Skeletal muscle cell (primary cell): ENCODE measurements around the gene DHRS12.
A peak's percentile ranks its signal among the peaks of the same experiment; 100 is the strongest.

Experiments
- DNase-seq: peaks from one replicate; pipeline ENCODE4 v3.0.0-alpha.2; 2010; ENCODE audit warnings: low read depth
- H3K4me3 ChIP-seq: 2 replicates; pipeline ENCODE4 v1.5.1; 2011; ENCODE audit warnings: low read depth, mild to moderate bottlenecking, control low read depth, low read length, moderate library complexity

DHRS12 gene

DNA sequence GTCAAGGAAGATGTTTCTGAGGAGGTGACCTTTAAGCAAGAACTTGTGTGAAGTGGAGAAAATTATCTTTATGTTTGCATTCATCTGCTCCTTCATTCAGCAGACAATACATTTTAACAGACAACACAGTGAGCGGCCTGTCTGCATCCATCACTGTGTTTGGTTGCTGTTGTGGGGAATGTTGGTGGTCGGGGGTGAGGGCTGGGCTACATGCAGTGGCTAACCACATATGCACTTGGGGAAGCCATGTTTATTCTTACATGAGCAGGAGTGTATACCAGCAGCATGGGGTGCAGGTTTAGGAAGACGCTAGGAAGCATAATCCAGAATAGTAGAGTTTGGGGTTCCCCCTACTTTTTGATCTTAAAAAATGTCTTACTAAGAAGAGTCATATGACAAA lies 66.4 kb downstream of the DHRS12 start:
- no peak for DNase-seq

GRCh38 chr13:51734786-51735185 lies 69.2 kb downstream of the DHRS12 start:
- H3K4me3 ChIP-seq = no peak overlapping the region
- no peak for DNase-seq

More for the DNA sequence above, 66.4 kb downstream of the DHRS12 start:
- no peak overlapping the region for H3K4me3 ChIP-seq

DNA sequence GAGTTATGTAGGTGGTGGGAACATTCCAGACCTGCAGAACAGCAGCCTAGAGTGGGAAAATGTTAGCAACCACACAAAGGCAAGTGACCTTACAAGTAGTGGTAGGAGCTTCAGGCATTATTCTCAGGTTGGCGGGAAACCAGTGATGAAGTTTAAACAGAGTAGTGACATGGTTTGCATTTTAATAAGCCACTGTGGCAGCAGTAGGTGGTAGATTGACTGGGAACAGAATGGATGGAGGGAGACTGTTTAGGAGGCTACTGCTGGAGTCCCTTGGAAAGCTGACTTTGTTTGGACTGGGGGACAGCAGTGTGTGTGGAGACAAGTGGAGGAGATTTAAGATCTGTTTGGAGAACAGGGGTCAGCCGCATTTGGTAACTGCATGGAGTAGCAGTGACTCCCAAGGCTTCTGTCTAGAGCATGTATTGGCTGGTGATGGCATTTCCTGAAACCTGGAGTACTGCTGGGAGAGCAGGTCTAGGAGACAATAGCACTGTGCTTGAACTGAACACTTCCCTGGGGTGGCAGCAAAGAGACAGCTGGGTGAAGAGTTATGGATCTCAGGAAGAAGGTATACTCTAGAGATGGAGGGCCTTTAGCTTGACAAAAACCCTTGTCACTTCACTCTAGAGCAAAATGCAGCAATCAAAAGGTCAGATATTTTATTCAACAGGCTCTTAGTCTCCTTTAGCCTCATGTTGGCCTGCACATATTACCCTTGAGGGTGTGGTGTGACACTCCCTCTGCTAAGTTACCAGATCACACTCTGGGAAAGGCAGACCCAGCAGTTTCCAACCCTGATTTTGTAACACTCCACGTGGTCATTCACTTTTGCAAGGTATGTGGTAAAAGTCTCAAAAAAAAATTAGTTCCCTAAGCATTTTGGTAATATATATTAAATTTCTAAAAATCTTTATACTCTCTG lies 70.3 kb downstream of the DHRS12 start:
- DNase-seq = no peak
- H3K4me3 ChIP-seq = no peak overlapping the region

GRCh38 chr13:51731759-51732158 lies 72.2 kb downstream of the DHRS12 start:
- no peak overlapping the region for H3K4me3 ChIP-seq

GRCh38 chr13:51730927-51731326 lies 73.0 kb downstream of the DHRS12 start:
- H3K4me3 ChIP-seq = no peak overlapping the region
- no peak for DNase-seq

More at GRCh38 chr13:51731759-51732158, 72.2 kb downstream of the DHRS12 start:
- no peak for DNase-seq

- H3K4me3 ChIP-seq = no peak overlapping the region
- DNase-seq = peak; percentile 84
Observed at GRCh38 chr13:51729866-51730553, 74.0 kb downstream of the DHRS12 start.

- peak; percentile 90 for DNase-seq
- no peak overlapping the region for H3K4me3 ChIP-seq
Observed at GRCh38 chr13:51728972-51729371, 75.0 kb downstream of the DHRS12 start.

GRCh38 chr13:51728275-51728673 lies 75.7 kb downstream of the DHRS12 start:
- no peak overlapping the region for H3K4me3 ChIP-seq
- DNase-seq = no peak

- H3K4me3 ChIP-seq = no peak overlapping the region
Observed at GRCh38 chr13:51727634-51728274, 76.2 kb downstream of the DHRS12 start.

GRCh38 chr13:51726446-51727193 lies 77.3 kb downstream of the DHRS12 start:
- DNase-seq = peak; percentile 56
- no peak overlapping the region for H3K4me3 ChIP-seq

More at GRCh38 chr13:51727634-51728274, 76.2 kb downstream of the DHRS12 start:
- no peak for DNase-seq

GRCh38 chr13:51724721-51725120 lies 79.2 kb downstream of the DHRS12 start:
- DNase-seq = no peak
- H3K4me3 ChIP-seq = no peak overlapping the region

- H3K4me3 ChIP-seq = no peak overlapping the region
- no peak for DNase-seq
Observed at GRCh38 chr13:51723529-51723928, 80.4 kb downstream of the DHRS12 start.

GRCh38 chr13:51721496-51721895 lies 82.5 kb downstream of the DHRS12 start:
- no peak overlapping the region for H3K4me3 ChIP-seq
- no peak for DNase-seq

DNA sequence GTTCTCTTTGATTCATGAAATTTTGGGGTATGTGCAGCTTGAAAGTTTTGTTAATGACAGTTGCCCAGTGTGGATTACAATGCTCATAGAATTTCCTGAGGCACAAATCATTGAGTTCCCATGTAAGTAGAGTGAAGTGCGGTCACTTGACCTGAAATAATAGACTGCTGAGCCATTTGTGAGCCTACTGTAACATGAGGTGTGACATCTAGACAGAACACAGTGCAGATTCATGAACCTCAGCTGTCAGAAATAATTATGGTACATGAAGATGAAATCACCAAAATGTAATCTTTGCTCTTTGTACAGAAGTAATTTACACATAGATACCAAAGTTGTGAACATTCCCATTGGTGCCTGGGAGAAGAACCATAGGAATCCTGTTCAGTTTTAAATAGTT lies 84.6 kb downstream of the DHRS12 start:
- no peak overlapping the region for H3K4me3 ChIP-seq
- no peak for DNase-seq
